HepG2 (cell line): Measurements from ENCODE around the gene SOX8. TPM values are rescaled to one million over a fixed set of nuclear protein-coding genes. Genes with fewer than 3 reads are reported as not detected.

Experiments
- ATAC-seq: fragments of 200-7000 bp; cut with Tn5 transposase; 3 replicates; pipeline ENCODE4 v1.9.1; 2020; ENCODE audit warnings: mild to moderate bottlenecking, moderate library complexity
- BruUV-seq: library from RNA; stranded (reverse); fragments of 400-500 nt; replicated peaks from 2 replicates; lab custom pipeline; 2021; lab: Mats Ljungman, UMichigan
- CTCF ChIA-PET: fragments of 300-600 bp; formaldehyde crosslinking; extraction: SDS; loops from one replicate; lab custom pipeline; 2021; ENCODE audit warnings: low total read pairs, inconsistent platforms, low intra/inter-chr PET ratio; lab: Yijun Ruan, JAX
- POLR2A ChIA-PET: fragments of 350-600 bp; sonication (Branson Sonifier 250); formaldehyde crosslinking; loops from one replicate; lab custom pipeline; 2020; ENCODE audit warnings: antibody characterized with exemption, inconsistent platforms; lab: Yijun Ruan, JAX
- DNase-seq: peaks from one replicate; pipeline ENCODE4 v3.0.0-alpha.2; 2015; ENCODE audit warnings: low spot score
- FAIRE-seq: peaks from 3 replicates; lab custom pipeline; 2011; peaks lifted over from hg19 to GRCh38; lab: Jason Lieb, UNC
- H2AFZ ChIP-seq: one replicate; pipeline ENCODE4 v1.6.1; 2011; ENCODE audit warnings: low read length, inconsistent platforms
- H3K27ac ChIP-seq: fragments of 300-600 bp; 3 replicates; pipeline ENCODE4 v1.8.0; 2011; ENCODE audit warnings: mixed run types, mild to moderate bottlenecking, mixed read lengths, low read length, inconsistent platforms; ENCODE audit not compliant: insufficient read depth; ENCODE audit errors: extremely low read length
- H3K27me3 ChIP-seq, 2 experiments: fragments of 200-600 bp in 1 of 2; 2 replicates in 1 of 2; 3 replicates in 1 of 2; pipeline versions ENCODE4 v1.6.0 to v1.8.0; 2011; ENCODE audit warnings: low read length in 2 of 2, mild to moderate bottlenecking in 2 of 2, moderate library complexity in 2 of 2, inconsistent platforms in 1 of 2; ENCODE audit not compliant: insufficient read depth in 2 of 2, control insufficient read depth in 1 of 2
- H3K36me3 ChIP-seq, 2 experiments: fragments of 200-600 bp in 1 of 2; replicated peaks in 1 of 2; 2 replicates in 1 of 2; 3 replicates in 1 of 2; pipeline versions ENCODE4 v1.5.1 to v1.8.0; 2011; ENCODE audit warnings: low read length in 2 of 2, inconsistent platforms in 1 of 2; ENCODE audit not compliant: insufficient read depth in 2 of 2, control insufficient read depth in 1 of 2
- H3K4me1 ChIP-seq: 2 replicates; pipeline ENCODE4 v1.5.1; 2012; ENCODE audit warnings: low read length, inconsistent platforms; ENCODE audit not compliant: insufficient read depth
- H3K4me2 ChIP-seq: 2 replicates; pipeline ENCODE4 v1.6.0; 2011; ENCODE audit warnings: low read depth, low read length, inconsistent platforms
- H3K4me3 ChIP-seq, 3 experiments: fragments of 200-600 bp in 1 of 3; sonication (generic), shearing (Covaris generic) in 1 of 3; replicated peaks in 1 of 3; 2 replicates each; pipeline ENCODE4 v1.5.1; 2011 to 2016; ENCODE audit warnings: low read length in 3 of 3, inconsistent platforms in 2 of 3, low read depth in 2 of 3, mild to moderate bottlenecking in 2 of 3, control low read depth in 1 of 3, mixed read lengths in 1 of 3; ENCODE audit not compliant: insufficient read depth in 1 of 3
- H3K79me2 ChIP-seq: one replicate; pipeline ENCODE4 v1.6.1; 2011; ENCODE audit warnings: low read length, inconsistent platforms; ENCODE audit not compliant: insufficient read depth
- H3K9ac ChIP-seq: 2 replicates; pipeline ENCODE4 v1.6.0; 2011; ENCODE audit warnings: mild to moderate bottlenecking, low read depth, low read length, inconsistent platforms; ENCODE audit not compliant: insufficient read depth
- H3K9me3 ChIP-seq: 2 replicates; pipeline ENCODE4 v1.5.1; 2012; ENCODE audit warnings: mild to moderate bottlenecking, low read length
- H4K20me1 ChIP-seq: 2 replicates; pipeline ENCODE4 v1.6.0; 2011; ENCODE audit warnings: inconsistent platforms, mild to moderate bottlenecking, low read length, moderate library complexity; ENCODE audit not compliant: insufficient read depth
- ERF ChIP-seq: IDR thresholded peaks from 2 replicates; pipeline ENCODE4 v1.6.1; 2018; ENCODE audit warnings: missing biosample characterization, missing genetic modification reagents
- GPN1 ChIP-seq: sonication (generic); formaldehyde crosslinking; IDR thresholded peaks from 2 replicates; pipeline ENCODE4 v1.5.1; 2020; ENCODE audit warnings: missing genetic modification reagents, borderline replicate concordance
- RFXANK ChIP-seq: IDR thresholded peaks from 2 replicates; pipeline ENCODE4 v1.6.1; 2016
- SALL2 ChIP-seq: sonication (generic); formaldehyde crosslinking; IDR thresholded peaks from 2 replicates; pipeline ENCODE4 v1.8.1; 2023; ENCODE audit warnings: mild to moderate bottlenecking, missing genetic modification reagents, inconsistent platforms
- SMAD9 ChIP-seq: sonication (generic); formaldehyde crosslinking; IDR thresholded peaks from 2 replicates; pipeline ENCODE4 v1.5.1; 2020; ENCODE audit warnings: mild to moderate bottlenecking, missing genetic modification reagents
- TCF7L2 ChIP-seq: IDR thresholded peaks from 2 replicates; pipeline ENCODE4 v1.6.1; 2011; ENCODE audit warnings: mild to moderate bottlenecking, low read depth, low read length, moderate library complexity
- TGIF2 ChIP-seq: IDR thresholded peaks from 2 replicates; pipeline ENCODE4 v1.6.1; 2016; ENCODE audit warnings: control low read depth, missing compliant biosample characterization
- TOE1 ChIP-seq: sonication (generic); formaldehyde crosslinking; IDR thresholded peaks from 2 replicates; pipeline ENCODE4 v1.4.0; 2020; ENCODE audit warnings: mild to moderate bottlenecking, missing genetic modification reagents
- YY1 ChIP-seq: IDR thresholded peaks from 2 replicates; pipeline ENCODE4 v1.6.1; 2011; ENCODE audit warnings: low read length, low read depth, moderate library complexity, mild to moderate bottlenecking; ENCODE audit not compliant: insufficient read depth, insufficient replicate concordance
- ZNF329 ChIP-seq: sonication (generic); formaldehyde crosslinking; IDR thresholded peaks from 2 replicates; pipeline ENCODE4 v1.9.0; 2021; ENCODE audit warnings: low read depth, mild to moderate bottlenecking, missing genetic modification reagents
- ZNF34 ChIP-seq: sonication (generic); formaldehyde crosslinking; IDR thresholded peaks from 2 replicates; pipeline ENCODE4 v1.4.0; 2020; ENCODE audit warnings: mild to moderate bottlenecking, missing genetic modification reagents, borderline replicate concordance
- ZNF350 ChIP-seq: sonication (generic); formaldehyde crosslinking; IDR thresholded peaks from 2 replicates; pipeline ENCODE4 v1.4.0; 2020; ENCODE audit warnings: mild to moderate bottlenecking, low read depth, missing genetic modification reagents, borderline replicate concordance
- ZNF44 ChIP-seq: sonication (generic); formaldehyde crosslinking; IDR thresholded peaks from 2 replicates; pipeline ENCODE4 v1.5.1; 2020; ENCODE audit warnings: mild to moderate bottlenecking, missing genetic modification reagents
- ZNF790 ChIP-seq: sonication (generic); formaldehyde crosslinking; IDR thresholded peaks from 2 replicates; pipeline ENCODE4 v1.8.0; 2022; ENCODE audit warnings: missing genetic modification reagents, mild to moderate bottlenecking, borderline replicate concordance
- WGBS: methylation state at CpG from one replicate; pipeline ENCODE4 v1.1.6; 2017; ENCODE audit warnings: low lambda C conversion rate; 5-methylcytosine and 5-hydroxymethylcytosine counted together
- in situ Hi-C: cut with HindIII; loops from 2 replicates; pipeline ENCODE4 v1.10.0; 2017; ENCODE audit warnings: low pct_unique_long_range_greater_than_20kb; ENCODE audit not compliant: extremely low pct_ligation_motif_present
- intact Hi-C: fragments of 100-400 bp; cut with micrococcal nuclease; formaldehyde crosslinking; loops from one replicate; pipeline ENCODE4 v1.10.0; 2022; ENCODE audit not compliant: unreplicated experiment
- polyA plus RNA-seq, 8 experiments: library from polyadenylated mRNA; depleted of rRNA in 3 of 8; stranded (reverse) in 7 of 8; unstranded in 1 of 8; fragments of >200 nt; fragmentation: Illumina TruSeq in 4 of 8; extraction: Trizol in 4 of 8; gene quantifications; 2 replicates each; pipeline versions ENCODE4 v1.2.1 to v1.2.3, GENCODE V29; 2011 to 2016; ENCODE audit warnings: low read depth in 4 of 8, missing spikeins in 1 of 8, mixed read lengths in 1 of 8; ENCODE audit not compliant: insufficient read depth in 1 of 8
- total RNA-seq, 5 experiments: library from RNA; depleted of rRNA; stranded (reverse); fragments of >200 nt; fragmentation: Illumina TruSeq; extraction: Trizol; gene quantifications; 2 replicates each; pipeline ENCODE4 v1.2.3, GENCODE V29; 2016; ENCODE audit warnings: low read depth in 1 of 5
- TF ChIP-seq, protein P1 (sequence below): sonication (generic); formaldehyde crosslinking; IDR thresholded peaks from 2 replicates; pipeline ENCODE4 v1.5.0; 2020; ENCODE audit warnings: mild to moderate bottlenecking, missing genetic modification reagents
- TF ChIP-seq, protein P2 (sequence below): sonication (generic); formaldehyde crosslinking; IDR thresholded peaks from 2 replicates; pipeline ENCODE4 v1.5.0; 2020; ENCODE audit warnings: mild to moderate bottlenecking, low read depth, missing genetic modification reagents, borderline replicate concordance
- TF ChIP-seq, protein P3 (sequence below): sonication (generic); formaldehyde crosslinking; conservative IDR thresholded peaks from 2 replicates; pipeline ENCODE4 v1.8.0; 2022; ENCODE audit warnings: mild to moderate bottlenecking, moderate library complexity, missing genetic modification reagents
- TF ChIP-seq, protein P4 (sequence below): IDR thresholded peaks from 2 replicates; pipeline ENCODE4 v1.6.1; 2016; ENCODE audit warnings: control low read depth

The SOX8 gene
- total and polyA plus RNA-seq, 2 of the 13 experiments (the other 11 are each of a cell fraction or from before 2014, with no cell fraction given): 0.20 to 0.28 TPM

GRCh38 chr16:934178-934577, 47.4 kb upstream of the SOX8 start:
- in situ Hi-C loops: no loop called here
- H3K27me3 ChIP-seq: no peaks in the 10 kb centered on the region
- no peak overlapping the region for H3K9ac ChIP-seq
- no peak overlapping the region for H3K27ac ChIP-seq
- no peak overlapping the region for H3K4me2 ChIP-seq
- H3K36me3 ChIP-seq: no peaks in the 10 kb centered on the region
- no peak for FAIRE-seq
- TF ChIP-seq ZNF790 (no peak), RFXANK (no peak), SMAD9 (CRISPR knock-in tag) (no peak), GPN1 (CRISPR knock-in tag) (no peak), TGIF2 (CRISPR knock-in tag) (no peak), ZNF329 (no peak), SALL2 (CRISPR knock-in tag) (no peak), ZNF350 (CRISPR knock-in tag) (no peak), ERF (CRISPR knock-in tag) (no peak), ZNF44 (CRISPR knock-in tag) (no peak), ZNF34 (CRISPR knock-in tag) (no peak), TCF7L2 (no peak), YY1 (no peak), TOE1 (CRISPR knock-in tag) (no peak)
- TF ChIP-seq, protein P1, sequence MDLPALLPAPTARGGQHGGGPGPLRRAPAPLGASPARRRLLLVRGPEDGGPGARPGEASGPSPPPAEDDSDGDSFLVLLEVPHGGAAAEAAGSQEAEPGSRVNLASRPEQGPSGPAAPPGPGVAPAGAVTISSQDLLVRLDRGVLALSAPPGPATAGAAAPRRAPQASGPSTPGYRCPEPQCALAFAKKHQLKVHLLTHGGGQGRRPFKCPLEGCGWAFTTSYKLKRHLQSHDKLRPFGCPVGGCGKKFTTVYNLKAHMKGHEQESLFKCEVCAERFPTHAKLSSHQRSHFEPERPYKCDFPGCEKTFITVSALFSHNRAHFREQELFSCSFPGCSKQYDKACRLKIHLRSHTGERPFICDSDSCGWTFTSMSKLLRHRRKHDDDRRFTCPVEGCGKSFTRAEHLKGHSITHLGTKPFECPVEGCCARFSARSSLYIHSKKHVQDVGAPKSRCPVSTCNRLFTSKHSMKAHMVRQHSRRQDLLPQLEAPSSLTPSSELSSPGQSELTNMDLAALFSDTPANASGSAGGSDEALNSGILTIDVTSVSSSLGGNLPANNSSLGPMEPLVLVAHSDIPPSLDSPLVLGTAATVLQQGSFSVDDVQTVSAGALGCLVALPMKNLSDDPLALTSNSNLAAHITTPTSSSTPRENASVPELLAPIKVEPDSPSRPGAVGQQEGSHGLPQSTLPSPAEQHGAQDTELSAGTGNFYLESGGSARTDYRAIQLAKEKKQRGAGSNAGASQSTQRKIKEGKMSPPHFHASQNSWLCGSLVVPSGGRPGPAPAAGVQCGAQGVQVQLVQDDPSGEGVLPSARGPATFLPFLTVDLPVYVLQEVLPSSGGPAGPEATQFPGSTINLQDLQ (CRISPR knock-in tag): no peak
- TF ChIP-seq, protein P2, sequence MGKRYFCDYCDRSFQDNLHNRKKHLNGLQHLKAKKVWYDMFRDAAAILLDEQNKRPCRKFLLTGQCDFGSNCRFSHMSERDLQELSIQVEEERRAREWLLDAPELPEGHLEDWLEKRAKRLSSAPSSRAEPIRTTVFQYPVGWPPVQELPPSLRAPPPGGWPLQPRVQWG: no peak
- TF ChIP-seq, protein P3, sequence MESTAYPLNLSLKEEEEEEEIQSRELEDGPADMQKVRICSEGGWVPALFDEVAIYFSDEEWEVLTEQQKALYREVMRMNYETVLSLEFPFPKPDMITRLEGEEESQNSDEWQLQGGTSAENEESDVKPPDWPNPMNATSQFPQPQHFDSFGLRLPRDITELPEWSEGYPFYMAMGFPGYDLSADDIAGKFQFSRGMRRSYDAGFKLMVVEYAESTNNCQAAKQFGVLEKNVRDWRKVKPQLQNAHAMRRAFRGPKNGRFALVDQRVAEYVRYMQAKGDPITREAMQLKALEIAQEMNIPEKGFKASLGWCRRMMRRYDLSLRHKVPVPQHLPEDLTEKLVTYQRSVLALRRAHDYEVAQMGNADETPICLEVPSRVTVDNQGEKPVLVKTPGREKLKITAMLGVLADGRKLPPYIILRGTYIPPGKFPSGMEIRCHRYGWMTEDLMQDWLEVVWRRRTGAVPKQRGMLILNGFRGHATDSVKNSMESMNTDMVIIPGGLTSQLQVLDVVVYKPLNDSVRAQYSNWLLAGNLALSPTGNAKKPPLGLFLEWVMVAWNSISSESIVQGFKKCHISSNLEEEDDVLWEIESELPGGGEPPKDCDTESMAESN (CRISPR knock-in tag): no peak
- TF ChIP-seq, protein P4, sequence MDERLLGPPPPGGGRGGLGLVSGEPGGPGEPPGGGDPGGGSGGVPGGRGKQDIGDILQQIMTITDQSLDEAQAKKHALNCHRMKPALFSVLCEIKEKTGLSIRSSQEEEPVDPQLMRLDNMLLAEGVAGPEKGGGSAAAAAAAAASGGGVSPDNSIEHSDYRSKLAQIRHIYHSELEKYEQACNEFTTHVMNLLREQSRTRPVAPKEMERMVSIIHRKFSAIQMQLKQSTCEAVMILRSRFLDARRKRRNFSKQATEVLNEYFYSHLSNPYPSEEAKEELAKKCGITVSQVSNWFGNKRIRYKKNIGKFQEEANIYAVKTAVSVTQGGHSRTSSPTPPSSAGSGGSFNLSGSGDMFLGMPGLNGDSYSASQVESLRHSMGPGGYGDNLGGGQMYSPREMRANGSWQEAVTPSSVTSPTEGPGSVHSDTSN (CRISPR knock-in tag): no peak
- no TSS peak for BruUV-seq
- no peaks in the 10 kb centered on the region for H4K20me1 ChIP-seq
- H3K79me2 ChIP-seq: no peaks in the 10 kb centered on the region
- intact Hi-C loops: no loop called here
- H3K9me3 ChIP-seq: no peaks in the 10 kb centered on the region
- POLR2A ChIA-PET: no interaction called here
- H2AFZ ChIP-seq: no peak overlapping the region
- H3K4me3 ChIP-seq: no peak overlapping the region
- ATAC-seq: no peak
- H3K4me1 ChIP-seq: no peaks in the 10 kb centered on the region
- CTCF ChIA-PET: no interaction called here
- 75% methylated on average over 10 of the region's 10 CpGs for WGBS
- DNase-seq: no peak
